H1 (cell line): ENCODE data around the gene PTGES. TPM values are rescaled to one million over a fixed set of nuclear protein-coding genes. Genes with fewer than 3 reads are reported as not detected.
A peak's percentile ranks its signal among the peaks of the same experiment; 100 is the strongest.

Source experiments
- CTCF ChIA-PET: fragments of 300-600 bp; sonication (Branson Sonifier 250); formaldehyde crosslinking; loops from one replicate; lab custom pipeline; 2021; ENCODE audit not compliant: partially characterized antibody; lab: Charles Lee
- POLR2A ChIA-PET: fragments of 300-600 bp; sonication (Branson Sonifier 250); formaldehyde crosslinking; loops from one replicate; lab custom pipeline; 2021; ENCODE audit warnings: inconsistent platforms; ENCODE audit not compliant: partially characterized antibody; lab: Charles Lee
- DNase-seq, 2 experiments: peaks; one replicate each; pipeline versions ENCODE4 v3.0.0 to v3.0.0-alpha.2; 2010 to 2022; ENCODE audit warnings: low spot score in 2 of 2, low read depth in 1 of 2, mixed read lengths in 1 of 2
- FAIRE-seq: peaks from 2 replicates; lab custom pipeline; 2011; peaks lifted over from hg19 to GRCh38; lab: Jason Lieb, UNC
- H2AFZ ChIP-seq: 2 replicates; pipeline ENCODE4 v1.8.1; 2012; ENCODE audit warnings: low read length, inconsistent platforms
- H2AK5ac ChIP-seq: 2 replicates; pipeline ENCODE4 v1.6.1; 2013; ENCODE audit warnings: low read depth, low read length
- H2BK120ac ChIP-seq: replicated peaks from 2 replicates; pipeline ENCODE3; 2013; ENCODE audit warnings: low read depth, low read length, inconsistent platforms
- H2BK12ac ChIP-seq: 2 replicates; pipeline ENCODE4 v1.6.1; 2013; ENCODE audit warnings: low read depth, low read length
- H2BK15ac ChIP-seq: 2 replicates; pipeline ENCODE4 v1.6.1; 2013; ENCODE audit warnings: low read length
- H2BK20ac ChIP-seq: 2 replicates; pipeline ENCODE4 v1.6.1; 2013; ENCODE audit warnings: low read length
- H2BK5ac ChIP-seq: 2 replicates; pipeline ENCODE4 v1.6.1; 2013; ENCODE audit warnings: low read depth, low read length
- H3K14ac ChIP-seq: 2 replicates; pipeline ENCODE4 v1.6.1; 2013; ENCODE audit warnings: inconsistent platforms; ENCODE audit not compliant: insufficient read length
- H3K18ac ChIP-seq: 2 replicates; pipeline ENCODE4 v1.6.1; 2013; ENCODE audit warnings: low read length; ENCODE audit errors: extremely low read depth
- H3K23ac ChIP-seq: 2 replicates; pipeline ENCODE4 v1.6.1; 2013; ENCODE audit warnings: inconsistent platforms; ENCODE audit not compliant: insufficient read length
- H3K23me2 ChIP-seq: 2 replicates; pipeline ENCODE4 v1.6.1; 2013; ENCODE audit warnings: low read depth, low read length
- H3K27ac ChIP-seq: 2 replicates; pipeline ENCODE4 v1.6.1; 2011; ENCODE audit warnings: low read depth, low read length, inconsistent platforms
- H3K27me3 ChIP-seq, 4 experiments: replicated peaks in 1 of 4; 1 replicate in 1 of 4; 2 replicates in 3 of 4; pipeline versions ENCODE4 v1.6.1 to v1.8.1; 2011 to 2013; ENCODE audit warnings: low read length in 3 of 4, mild to moderate bottlenecking in 3 of 4, inconsistent platforms in 2 of 4, mixed read lengths in 2 of 4, moderate library complexity in 1 of 4; ENCODE audit not compliant: control insufficient read depth in 3 of 4, insufficient read depth in 3 of 4; ENCODE audit errors: extremely low read depth in 1 of 4
- H3K36me3 ChIP-seq, 4 experiments: 2 replicates each; pipeline versions ENCODE4 v1.6.1 to v1.8.1; 2011 to 2013; ENCODE audit warnings: mild to moderate bottlenecking in 4 of 4, low read length in 3 of 4, moderate library complexity in 2 of 4, control low read depth in 1 of 4, inconsistent platforms in 1 of 4; ENCODE audit not compliant: insufficient read depth in 4 of 4, control insufficient read depth in 2 of 4
- H3K4ac ChIP-seq: replicated peaks from 2 replicates; pipeline ENCODE3; 2013; ENCODE audit warnings: low read length, low read depth, mixed read lengths, inconsistent platforms; ENCODE audit not compliant: insufficient read length
- H3K4me1 ChIP-seq, 4 experiments: replicated peaks in 1 of 4; 1 replicate in 1 of 4; 2 replicates in 3 of 4; pipeline versions ENCODE4 v1.6.1 to v1.8.1; 2011 to 2013; ENCODE audit warnings: low read length in 3 of 4, inconsistent platforms in 2 of 4, mixed read lengths in 1 of 4; ENCODE audit not compliant: insufficient read depth in 4 of 4, control insufficient read depth in 3 of 4
- H3K4me2 ChIP-seq, 2 experiments: 2 replicates each; pipeline versions ENCODE4 v1.6.1 to v1.8.1; 2011 to 2013; ENCODE audit warnings: low read depth in 2 of 2, low read length in 2 of 2, control low read depth in 1 of 2, inconsistent platforms in 1 of 2, mild to moderate bottlenecking in 1 of 2; ENCODE audit not compliant: insufficient read depth in 1 of 2
- H3K4me3 ChIP-seq, 4 experiments: fragments of 200-600, 300-600 bp in 1 of 4; sonication (generic), shearing (Covaris generic), sonication (Bioruptor Twin) in 1 of 4; 2 replicates each; pipeline versions ENCODE4 v1.5.1 to v1.8.1; 2011 to 2016; ENCODE audit warnings: low read length in 4 of 4, low read depth in 3 of 4, control low read depth in 2 of 4, inconsistent platforms in 2 of 4, mild to moderate bottlenecking in 2 of 4, mixed read lengths in 1 of 4, moderate library complexity in 1 of 4; ENCODE audit not compliant: insufficient read depth in 2 of 4; ENCODE audit errors: extremely low read depth in 1 of 4
- H3K56ac ChIP-seq: replicated peaks from 2 replicates; pipeline ENCODE3; 2013; ENCODE audit warnings: low read depth, mild to moderate bottlenecking, mixed read lengths, low read length, inconsistent platforms; ENCODE audit not compliant: insufficient read length
- H3K79me1 ChIP-seq: 2 replicates; pipeline ENCODE4 v1.6.1; 2013; ENCODE audit warnings: low read depth, low read length, control low read depth
- H3K79me2 ChIP-seq, 2 experiments: 2 replicates each; pipeline versions ENCODE4 v1.6.1 to v1.8.1; 2012 to 2013; ENCODE audit warnings: low read length in 2 of 2, mild to moderate bottlenecking in 2 of 2, inconsistent platforms in 1 of 2; ENCODE audit not compliant: insufficient read depth in 2 of 2, control insufficient read depth in 1 of 2
- H3K9ac ChIP-seq, 4 experiments: replicated peaks in 1 of 4; 1 replicate in 1 of 4; 2 replicates in 3 of 4; pipeline versions ENCODE4 v1.6.1 to v1.8.1; 2011 to 2013; ENCODE audit warnings: low read depth in 3 of 4, low read length in 3 of 4, control low read depth in 2 of 4, mild to moderate bottlenecking in 2 of 4, moderate library complexity in 2 of 4, inconsistent platforms in 1 of 4; ENCODE audit errors: extremely low read depth in 1 of 4
- H3K9me3 ChIP-seq, 2 experiments: 2 replicates each; pipeline versions ENCODE4 v1.6.1 to v1.8.1; 2012 to 2013; ENCODE audit warnings: mild to moderate bottlenecking in 2 of 2, moderate library complexity in 2 of 2, control low read depth in 1 of 2, inconsistent platforms in 1 of 2, low read depth in 1 of 2, low read length in 1 of 2, mixed read lengths in 1 of 2; ENCODE audit not compliant: insufficient read depth in 2 of 2
- H4K20me1 ChIP-seq, 2 experiments: replicated peaks in 1 of 2; 2 replicates each; pipeline versions ENCODE3 to v1.8.1; 2011 to 2013; ENCODE audit warnings: inconsistent platforms in 2 of 2, low read length in 2 of 2, mild to moderate bottlenecking in 1 of 2; ENCODE audit not compliant: insufficient read depth in 2 of 2, control insufficient read depth in 1 of 2
- H4K5ac ChIP-seq: 2 replicates; pipeline ENCODE4 v1.6.1; 2013; ENCODE audit warnings: low read length, low read depth, mixed read lengths, inconsistent platforms; ENCODE audit not compliant: insufficient read length
- H4K8ac ChIP-seq: 2 replicates; pipeline ENCODE4 v1.8.0; 2013; ENCODE audit warnings: mild to moderate bottlenecking, moderate library complexity, low read length, inconsistent platforms; ENCODE audit not compliant: insufficient read depth; ENCODE audit errors: extremely low read depth
- H4K91ac ChIP-seq: replicated peaks from 2 replicates; pipeline ENCODE3; 2013; ENCODE audit warnings: low read length, mixed read lengths, inconsistent platforms; ENCODE audit not compliant: insufficient read length
- BACH1 ChIP-seq: IDR thresholded peaks from 2 replicates; pipeline ENCODE4 v1.6.1; 2012; ENCODE audit warnings: low read length, improper control_type of control experiment
- CBX5 ChIP-seq: fragments of 300-800, 300-1000 bp; sonication (generic); IDR thresholded peaks from 2 replicates; pipeline ENCODE4 v1.7.1; 2016; ENCODE audit warnings: antibody characterized with exemption, low read length, low read depth
- EZH2 ChIP-seq: fragments of 200-600 bp; sonication (generic); IDR thresholded peaks from 2 replicates; pipeline ENCODE4 v1.7.1; 2012; ENCODE audit warnings: low read depth, mild to moderate bottlenecking, moderate library complexity, low read length, inconsistent platforms; ENCODE audit not compliant: severe bottlenecking
- FOSL1 ChIP-seq: IDR thresholded peaks from 2 replicates; pipeline ENCODE4 v1.6.1; 2011; ENCODE audit warnings: mild to moderate bottlenecking, low read depth, low read length, moderate library complexity; ENCODE audit not compliant: insufficient read depth
- HDAC6 ChIP-seq: IDR thresholded peaks from one replicate; pipeline ENCODE4 v1.7.1; 2012; ENCODE audit warnings: low read depth, mild to moderate bottlenecking, inconsistent platforms, low read length, moderate library complexity
- KDM5A ChIP-seq: fragments of 200-600 bp; IDR thresholded peaks from 2 replicates; pipeline ENCODE4 v1.7.1; 2012; ENCODE audit warnings: mild to moderate bottlenecking, low read length, inconsistent platforms, mixed read lengths
- POLR2AphosphoS5 ChIP-seq: IDR thresholded peaks from 2 replicates; pipeline ENCODE4 v1.6.1; 2011; ENCODE audit warnings: low read depth, low read length
- RNF2 ChIP-seq: fragments of 200-900, 300-1000 bp; sonication (generic); IDR thresholded peaks from 2 replicates; pipeline ENCODE4 v1.7.1; 2016; ENCODE audit warnings: borderline replicate concordance, low read depth, mild to moderate bottlenecking, antibody characterized with exemption, low read length; ENCODE audit not compliant: poor library complexity, severe bottlenecking; ENCODE audit errors: missing control alignments
- SP4 ChIP-seq: IDR thresholded peaks from 2 replicates; pipeline ENCODE4 v1.6.1; 2012; ENCODE audit warnings: low read length, inconsistent platforms
- SRF ChIP-seq: IDR thresholded peaks from 2 replicates; pipeline ENCODE4 v1.6.1; 2011; ENCODE audit warnings: mild to moderate bottlenecking, low read depth, low read length, moderate library complexity
- TCF12 ChIP-seq: IDR thresholded peaks from 2 replicates; pipeline ENCODE4 v1.6.1; 2011; ENCODE audit warnings: low read depth, mild to moderate bottlenecking, low read length
- ZNF274 ChIP-seq: IDR thresholded peaks from 2 replicates; pipeline ENCODE4 v1.7.0; 2012; ENCODE audit warnings: low read length, borderline replicate concordance; ENCODE audit errors: extremely low read depth
- WGBS, 2 experiments: shearing (Covaris generic) in 1 of 2; methylation state at CpG; one replicate each; pipeline versions ENCODE4 v1.1.6 to v1.1.7; 2013 to 2015; ENCODE audit warnings: low lambda C conversion rate in 2 of 2, mixed read lengths in 2 of 2, inconsistent platforms in 1 of 2, low coverage in 1 of 2, missing lambda C conversion rate in 1 of 2; ENCODE audit not compliant: insufficient replicate concordance in 2 of 2, insufficient coverage in 1 of 2, insufficient read length in 1 of 2; ENCODE audit errors: extremely low coverage in 1 of 2, missing lambda C conversion rate in 1 of 2; 5-methylcytosine and 5-hydroxymethylcytosine counted together
- polyA plus RNA-seq, 7 experiments: library from polyadenylated mRNA; depleted of rRNA in 3 of 7; stranded (reverse) in 5 of 7; unstranded in 2 of 7; fragments of >200 nt in 5 of 7; fragments of 200-250 nt in 2 of 7; gene quantifications; 1 replicate in 5 of 7; 2 replicates in 1 of 7; 4 replicates in 1 of 7; pipeline versions ENCODE4 v1.2.1 to v1.2.3, GENCODE V29; 2011 to 2013; ENCODE audit warnings: missing spikeins in 2 of 7, mixed read lengths in 2 of 7
- total RNA-seq: library from RNA; stranded (reverse); fragmentation: NEBNext Ultra II Directional; extraction: Animal tissue kit (Norgen Biotek cat#: 25700); gene quantifications from 2 replicates; pipeline ENCODE4 v1.2.1, GENCODE V29; 2021
- TF ChIP-seq, protein P1 (sequence below): IDR thresholded peaks from 2 replicates; pipeline ENCODE4 v1.6.1; 2012; ENCODE audit warnings: low read length, inconsistent platforms

Gene PTGES
- total and polyA plus RNA-seq, 2 of the 8 experiments (the other 6 are each of a cell fraction or from before 2014, with no cell fraction given) = 3.2 to 5.1 TPM

DNA sequence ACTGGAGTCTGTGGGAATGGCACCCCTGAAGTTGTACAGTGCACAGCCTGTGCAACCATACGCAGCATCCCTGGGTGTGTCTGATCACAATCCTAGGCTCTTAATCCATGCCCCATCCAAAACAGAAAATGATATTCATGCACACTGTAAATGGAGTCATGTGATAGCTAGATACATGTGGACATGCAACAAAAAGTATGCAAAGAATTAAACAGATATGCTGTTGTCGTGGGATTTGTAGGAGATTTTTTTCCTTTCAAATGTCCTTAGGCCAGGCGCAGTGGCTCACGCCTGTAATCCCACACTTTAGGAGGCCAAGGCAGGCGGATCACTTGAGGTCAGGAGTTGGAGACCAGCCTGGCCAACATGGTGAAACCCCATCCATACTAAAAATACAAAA, 51.3 kb downstream of the PTGES start:
- Histone ChIP-seq H2BK5ac (no peak overlapping the region), H3K9ac (no peak overlapping the region), H4K91ac (no peak overlapping the region), H2BK12ac (no peak overlapping the region), H3K56ac (no peak overlapping the region), H3K4ac (no peak overlapping the region), H3K18ac (no peak overlapping the region), H4K8ac (no peak overlapping the region), H4K5ac (no peak overlapping the region), H3K4me2 (no peak overlapping the region), H3K14ac (no peak overlapping the region), H3K9me3 (no peaks in the 10 kb centered on the region), H2BK15ac (no peak overlapping the region), H3K36me3 (no peaks in the 10 kb centered on the region), H3K27me3 (peaks cover 0 to 9% (median 8%) of the 10 kb centered on the region in 4 experiments; a peak in 2 of 7 replicates), H4K20me1 (no peaks in the 10 kb centered on the region), H2AK5ac (0 out of 2 replicates have a peak overlapping the region, but pooled peaks have one; percentile 75), H3K79me2 (no peaks in the 10 kb centered on the region), H3K4me3 (no peak overlapping the region), H3K23me2 (peaks cover 13% of the 10 kb centered on the region; the same call in 1 of the 2 replicates), H3K27ac (no peak overlapping the region), H2AFZ (no peak overlapping the region), H3K79me1 (peaks cover 3% of the 10 kb centered on the region; the same call in 1 of the 2 replicates), H3K23ac (no peak overlapping the region), H2BK20ac (no peak overlapping the region), H2BK120ac (no peak overlapping the region), H3K4me1 (peaks cover 0 to 8% (median 7%) of the 10 kb centered on the region in 4 experiments; a peak in 5 of 7 replicates)
- CTCF ChIA-PET = interaction anchor here (0.6 to 2.9 kb wide), 9 partner anchors 9 to 273 kb away, joined by 3 to 10 read pairs (median 5); no protein-coding TSS in a partner anchor
- DNase-seq (no peak), FAIRE-seq (no peak)
- POLR2A ChIA-PET = no interaction called here
- WGBS, 2 experiments = 93% methylated on average over 5 of the region's 5 CpGs; no CpG with 5 or more reads in 1 of the 2 experiments
- TF ChIP-seq SP4 (no peak), POLR2AphosphoS5 (no peak), RNF2 (no peak), BACH1 (no peak), ZNF274 (no peak), HDAC6 (no peak), EZH2 (no peak), KDM5A (no peak), CBX5 (no peak), FOSL1 (no peak), TCF12 (no peak), SRF (no peak)
- TF ChIP-seq, protein P1, sequence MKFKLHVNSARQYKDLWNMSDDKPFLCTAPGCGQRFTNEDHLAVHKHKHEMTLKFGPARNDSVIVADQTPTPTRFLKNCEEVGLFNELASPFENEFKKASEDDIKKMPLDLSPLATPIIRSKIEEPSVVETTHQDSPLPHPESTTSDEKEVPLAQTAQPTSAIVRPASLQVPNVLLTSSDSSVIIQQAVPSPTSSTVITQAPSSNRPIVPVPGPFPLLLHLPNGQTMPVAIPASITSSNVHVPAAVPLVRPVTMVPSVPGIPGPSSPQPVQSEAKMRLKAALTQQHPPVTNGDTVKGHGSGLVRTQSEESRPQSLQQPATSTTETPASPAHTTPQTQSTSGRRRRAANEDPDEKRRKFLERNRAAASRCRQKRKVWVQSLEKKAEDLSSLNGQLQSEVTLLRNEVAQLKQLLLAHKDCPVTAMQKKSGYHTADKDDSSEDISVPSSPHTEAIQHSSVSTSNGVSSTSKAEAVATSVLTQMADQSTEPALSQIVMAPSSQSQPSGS = no peak
